K562 (cell line): ENCODE data around the gene SAE1. TPM values are rescaled to one million over a fixed set of nuclear protein-coding genes. Genes with fewer than 3 reads are reported as not detected.
A peak's percentile ranks its signal among the peaks of the same experiment; 100 is the strongest.

Source experiments
- BRF2 ChIP-seq: IDR thresholded peaks from 3 replicates; pipeline ENCODE4 v1.6.1; 2011; ENCODE audit warnings: borderline replicate concordance, mild to moderate bottlenecking; ENCODE audit not compliant: insufficient read length, insufficient read depth
- CUX1 ChIP-seq: fragments of 200-800 bp; sonication (Bioruptor generic); IDR thresholded peaks from 2 replicates; pipeline ENCODE4 v1.6.1; 2016; ENCODE audit warnings: missing genetic modification characterization, missing compliant biosample characterization
- MCM3 ChIP-seq: fragments of 450-650 bp; IDR thresholded peaks from 2 replicates; pipeline ENCODE4 v1.6.1; 2016
- MEF2A ChIP-seq: IDR thresholded peaks from 2 replicates; pipeline ENCODE4 v1.6.1; 2011; ENCODE audit warnings: low read depth, mild to moderate bottlenecking, low read length, moderate library complexity; ENCODE audit not compliant: control insufficient read depth
- MGA ChIP-seq: fragments of 450-650 bp; IDR thresholded peaks from 2 replicates; pipeline ENCODE4 v1.6.1; 2016; ENCODE audit warnings: mild to moderate bottlenecking, moderate library complexity
- MTA2 ChIP-seq: fragments of 450-650 bp; IDR thresholded peaks from 2 replicates; pipeline ENCODE4 v1.6.1; 2016; ENCODE audit warnings: low read depth
- RBM25 ChIP-seq: fragments of 200-400 bp; formaldehyde crosslinking; IDR thresholded peaks from 2 replicates; pipeline ENCODE4 v1.6.1; 2018; ENCODE audit warnings: low read length, low read depth, moderate library complexity; ENCODE audit not compliant: severe bottlenecking
- SNIP1 ChIP-seq: fragments of 450-650 bp; IDR thresholded peaks from 2 replicates; pipeline ENCODE4 v1.7.1; 2017; ENCODE audit warnings: low read depth, mild to moderate bottlenecking
- TFAM ChIP-seq: fragments of 250-450 bp; sonication (Bioruptor Pico); conservative IDR thresholded peaks from 2 replicates; pipeline ENCODE4 v1.5.0; 2021; ENCODE audit warnings: mild to moderate bottlenecking, moderate library complexity
- polyA plus RNA-seq, 8 experiments: library from polyadenylated mRNA; depleted of rRNA in 4 of 8; stranded (reverse) in 5 of 8; unstranded in 3 of 8; fragments of >200 nt; fragmentation: Nextera tagmentation in 2 of 8; fragmentation: Illumina TruSeq in 1 of 8; extraction: Ambion mirVana in 2 of 8; extraction: Trizol in 1 of 8; gene quantifications; 2 replicates each; pipeline versions ENCODE4 v1.2.1 to v1.2.3, GENCODE V29; 2011 to 2014; ENCODE audit warnings: inconsistent platforms in 1 of 8, missing spikeins in 1 of 8
- total RNA-seq, 7 experiments: library from RNA; depleted of rRNA in 6 of 7; stranded (reverse); fragments of >200 nt in 6 of 7; fragmentation: Illumina TruSeq in 2 of 7; extraction: Trizol in 2 of 7; gene quantifications; 2 replicates each; pipeline versions ENCODE4 v1.2.1 to v1.2.3, GENCODE V29; 2011 to 2021; ENCODE audit warnings: low replicate concordance in 1 of 7

Gene SAE1
- total and polyA plus RNA-seq, 9 of the 15 experiments (the other 6 are each of a cell fraction or from before 2014, with no cell fraction given), result 82.8 to 299 (median 217) TPM

- TF ChIP-seq MGA (no peak), CUX1 (CRISPR knock-in tag) (0 out of 2 replicates have a peak, but pooled peaks have one; percentile 47), MEF2A (no peak), MTA2 (0 out of 2 replicates have a peak, but pooled peaks have one; percentile 33), BRF2 (no peak), SNIP1 (no peak), RBM25 (no peak), MCM3 (no peak), TFAM (CRISPR knock-in tag) (no peak)
Measured at GRCh38 chr19:47112166-47112996, 18.3 kb upstream of the SAE1 start (continued).
